Measurements from ENCODE around the gene PF4V1. TPM values are rescaled to one million over a fixed set of nuclear protein-coding genes. Genes with fewer than 3 reads are reported as not detected.
A peak's percentile ranks its signal among the peaks of the same experiment; 100 is the strongest.
"Not testable (repeated sequence)": the region's sequence is repeated elsewhere in the genome, so short reads cannot be mapped to it uniquely, and the experiment has no call there.

Gene PF4V1
- total and polyA plus RNA-seq, 9 donors, result 0.27 to 0.40 (median 0.31) TPM; not detected in 6

- no CpG with 5 or more reads among the region's 4 CpGs for WGBS (ENCODE audit: insufficient coverage)
- H3K4me3 ChIP-seq (ENCODE audit: low read length), result no peak overlapping the region
- no peak for DNase-seq
- H3K36me3 ChIP-seq (ENCODE audit: control insufficient read depth, insufficient read depth, low read length), result no peaks in the 10 kb centered on the region
- H3K27ac ChIP-seq (ENCODE audit: low read length), result no peak overlapping the region
- no peaks in the 10 kb centered on the region for H3K27me3 ChIP-seq (ENCODE audit: control insufficient read depth, insufficient read depth, low read length)
- no peaks in the 10 kb centered on the region for H3K4me1 ChIP-seq (ENCODE audit: control insufficient read depth, insufficient read depth, low read length)
- no peaks in the 10 kb centered on the region for H3K9me3 ChIP-seq (replicated peaks; ENCODE audit: control insufficient read depth, low read depth, low read length)
These were observed 38.2 kb downstream of the PF4V1 start for GRCh38 chr4:73891326-73891725.

DNA sequence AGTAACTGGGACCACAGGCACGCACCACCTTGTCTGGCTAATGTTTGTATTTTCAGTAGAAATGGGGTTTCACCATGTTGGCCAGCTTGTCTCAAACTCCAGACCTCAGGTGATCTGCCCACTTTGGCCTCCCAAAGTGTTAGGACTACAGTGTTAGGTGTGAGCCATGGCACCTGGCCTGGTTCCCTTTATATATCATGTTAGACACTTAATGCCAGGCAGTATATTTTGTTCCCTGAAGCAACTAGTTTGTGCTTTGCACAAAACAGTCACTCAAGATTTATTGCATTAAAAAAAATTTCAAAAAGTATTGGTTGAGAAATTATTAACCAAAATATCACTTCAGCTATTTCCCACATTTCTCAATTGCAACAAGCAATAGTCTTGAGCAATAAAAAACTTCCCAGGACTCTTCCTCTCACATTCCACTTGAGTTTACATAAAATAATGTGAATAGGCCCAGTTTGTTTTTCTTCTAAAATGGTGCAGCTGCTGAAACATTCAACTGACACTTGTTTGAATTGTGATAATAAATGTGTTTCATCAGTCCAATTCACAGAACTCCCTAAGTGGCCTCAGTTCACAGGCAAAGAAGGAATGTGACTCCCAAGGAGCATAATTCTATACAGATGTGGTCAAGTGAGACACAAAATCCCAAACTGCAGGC is 38.8 kb downstream of the PF4V1 start:
- Histone ChIP-seq H3K36me3 (ENCODE audit: control insufficient read depth, insufficient read depth, low read length) (no peaks in the 10 kb centered on the region), H3K9me3 (replicated peaks; ENCODE audit: control insufficient read depth, low read depth, low read length) (no peaks in the 10 kb centered on the region), H3K27me3 (ENCODE audit: control insufficient read depth, insufficient read depth, low read length) (no peaks in the 10 kb centered on the region), H3K4me1 (ENCODE audit: control insufficient read depth, insufficient read depth, low read length) (no peaks in the 10 kb centered on the region), H3K27ac (ENCODE audit: low read length) (no peak overlapping the region), H3K4me3 (ENCODE audit: low read length) (no peak overlapping the region)
- no peak for DNase-seq
- WGBS (ENCODE audit: insufficient coverage), result 71% methylated on average over 1 of the region's 1 CpG

DNA sequence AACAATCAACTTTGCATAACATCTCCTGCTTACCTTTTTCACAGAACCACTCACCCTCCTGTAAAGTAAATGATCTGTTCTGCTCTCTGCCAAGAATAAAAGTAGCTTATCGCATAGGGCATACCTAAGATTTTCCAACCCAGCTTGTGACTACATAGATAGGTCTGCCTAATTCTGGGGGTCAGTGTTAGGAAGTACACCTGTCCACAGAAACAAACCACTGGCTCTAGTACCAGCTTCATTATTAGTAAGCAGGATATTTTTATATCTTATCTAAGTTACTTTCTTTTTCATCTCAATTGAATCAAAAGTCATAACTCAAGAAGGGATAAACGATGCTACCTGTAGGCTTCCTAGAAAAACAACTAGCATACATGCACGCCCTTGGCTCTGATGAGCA is 39.9 kb downstream of the PF4V1 start:
- DNase-seq, result no peak
- Histone ChIP-seq H3K36me3 (ENCODE audit: control insufficient read depth, insufficient read depth, low read length) (no peaks in the 10 kb centered on the region), H3K4me3 (ENCODE audit: low read length) (no peak overlapping the region), H3K27me3 (ENCODE audit: control insufficient read depth, insufficient read depth, low read length) (no peaks in the 10 kb centered on the region), H3K27ac (ENCODE audit: low read length) (no peak overlapping the region), H3K4me1 (ENCODE audit: control insufficient read depth, insufficient read depth, low read length) (no peaks in the 10 kb centered on the region), H3K9me3 (replicated peaks; ENCODE audit: control insufficient read depth, low read depth, low read length) (no peaks in the 10 kb centered on the region)
- WGBS (ENCODE audit: insufficient coverage), result no CpG with 5 or more reads among the region's 3 CpGs

GRCh38 chr4:73894001-73894400 is 40.9 kb downstream of the PF4V1 start:
- Histone ChIP-seq H3K27me3 (ENCODE audit: control insufficient read depth, insufficient read depth, low read length) (no peaks in the 10 kb centered on the region), H3K9me3 (replicated peaks; ENCODE audit: control insufficient read depth, low read depth, low read length) (no peaks in the 10 kb centered on the region), H3K27ac (ENCODE audit: low read length) (no peak overlapping the region), H3K4me3 (ENCODE audit: low read length) (no peak overlapping the region), H3K4me1 (ENCODE audit: control insufficient read depth, insufficient read depth, low read length) (no peaks in the 10 kb centered on the region), H3K36me3 (ENCODE audit: control insufficient read depth, insufficient read depth, low read length) (no peaks in the 10 kb centered on the region)
- no peak for DNase-seq
- no CpG with 5 or more reads among the region's 2 CpGs for WGBS (ENCODE audit: insufficient coverage)

- H3K27me3 ChIP-seq (ENCODE audit: control insufficient read depth, insufficient read depth, low read length), result no peaks in the 10 kb centered on the region
- H3K4me1 ChIP-seq (ENCODE audit: control insufficient read depth, insufficient read depth, low read length), result no peaks in the 10 kb centered on the region
- H3K9me3 ChIP-seq (replicated peaks; ENCODE audit: control insufficient read depth, low read depth, low read length), result no peaks in the 10 kb centered on the region
- no peak overlapping the region for H3K27ac ChIP-seq (ENCODE audit: low read length)
- no peaks in the 10 kb centered on the region for H3K36me3 ChIP-seq (ENCODE audit: control insufficient read depth, insufficient read depth, low read length)
- WGBS (ENCODE audit: insufficient coverage), result 66% methylated on average over 4 of the region's 9 CpGs
- peak; percentile 7 for DNase-seq
- no peak overlapping the region for H3K4me3 ChIP-seq (ENCODE audit: low read length)
These were observed 42.4 kb downstream of the PF4V1 start for GRCh38 chr4:73895201-73896175.

GRCh38 chr4:73896416-73896815 is 43.3 kb downstream of the PF4V1 start:
- Histone ChIP-seq H3K27ac (ENCODE audit: low read length) (no peak overlapping the region), H3K27me3 (ENCODE audit: control insufficient read depth, insufficient read depth, low read length) (no peaks in the 10 kb centered on the region), H3K36me3 (ENCODE audit: control insufficient read depth, insufficient read depth, low read length) (no peaks in the 10 kb centered on the region), H3K4me3 (ENCODE audit: low read length) (no peak overlapping the region), H3K4me1 (ENCODE audit: control insufficient read depth, insufficient read depth, low read length) (no peaks in the 10 kb centered on the region), H3K9me3 (replicated peaks; ENCODE audit: control insufficient read depth, low read depth, low read length) (no peaks in the 10 kb centered on the region)
- DNase-seq, result no peak
- no CpG with 5 or more reads among the region's 2 CpGs for WGBS (ENCODE audit: insufficient coverage)

DNA sequence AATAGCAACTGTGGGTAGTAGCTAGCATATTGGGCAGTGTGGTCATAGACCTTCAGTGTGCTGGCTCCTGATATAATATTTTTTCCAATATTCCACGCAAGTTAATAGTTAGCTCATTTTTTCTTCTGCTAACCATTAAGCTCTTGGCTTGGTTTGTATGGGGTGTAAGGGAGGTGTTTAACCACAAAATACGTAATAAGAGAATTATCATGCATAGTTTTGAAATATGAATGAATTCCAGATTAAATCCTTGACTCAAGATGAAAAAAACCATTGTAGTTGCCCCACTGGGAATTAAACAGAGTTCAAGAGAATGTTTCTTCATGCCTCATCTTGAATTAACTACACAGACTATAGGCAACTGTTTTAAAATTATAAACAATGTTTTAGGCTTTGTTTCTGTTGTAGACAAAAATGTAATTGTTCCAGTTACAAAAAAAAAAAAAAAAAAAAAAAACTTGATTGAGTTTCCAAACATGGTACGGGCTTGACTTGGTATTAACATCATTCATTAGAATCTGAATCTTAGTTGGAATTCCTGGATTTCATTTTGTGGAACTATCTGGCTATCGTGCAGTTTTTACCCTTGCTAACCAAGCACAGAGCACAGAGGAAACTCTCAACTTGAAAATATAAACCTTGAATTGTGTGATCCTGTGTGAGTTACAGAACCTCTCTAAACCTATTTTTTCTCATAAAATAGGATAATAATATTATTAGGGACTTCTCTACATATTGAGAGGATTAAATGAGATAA is 44.5 kb downstream of the PF4V1 start:
- peak; percentile 75 for DNase-seq
- Histone ChIP-seq H3K4me1 (ENCODE audit: control insufficient read depth, insufficient read depth, low read length) (no peaks in the 10 kb centered on the region), H3K4me3 (ENCODE audit: low read length) (no peak overlapping the region), H3K27ac (ENCODE audit: low read length) (no peak overlapping the region), H3K9me3 (replicated peaks; ENCODE audit: control insufficient read depth, low read depth, low read length) (no peaks in the 10 kb centered on the region), H3K36me3 (ENCODE audit: control insufficient read depth, insufficient read depth, low read length) (no peaks in the 10 kb centered on the region), H3K27me3 (ENCODE audit: control insufficient read depth, insufficient read depth, low read length) (no peaks in the 10 kb centered on the region)
- WGBS (ENCODE audit: insufficient coverage), result no CpG with 5 or more reads among the region's 4 CpGs

DNA sequence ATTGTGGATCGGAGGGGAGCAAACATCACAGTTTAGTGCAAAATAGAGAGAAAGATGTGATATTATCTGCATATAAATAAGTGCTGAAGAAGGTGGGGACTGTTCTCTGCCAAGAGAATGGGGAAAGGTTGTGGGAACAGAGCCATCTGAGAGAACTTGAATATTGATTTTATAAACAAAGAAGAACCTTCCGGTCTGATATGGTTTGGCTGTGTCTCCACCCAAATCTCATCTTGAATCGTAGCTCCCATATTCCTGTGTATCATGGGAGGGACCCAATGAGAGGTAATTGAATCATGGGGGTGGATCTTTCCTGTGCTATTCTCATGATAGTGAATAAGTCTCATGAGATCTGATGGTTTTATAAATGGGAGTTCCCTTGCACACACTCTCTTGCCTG is 46.2 kb downstream of the PF4V1 start:
- WGBS (ENCODE audit: insufficient coverage), result 75% methylated on average over 1 of the region's 3 CpGs
- not testable (repeated sequence) for H3K27me3 ChIP-seq (ENCODE audit: control insufficient read depth, insufficient read depth, low read length); H3K4me1 ChIP-seq (ENCODE audit: control insufficient read depth, insufficient read depth, low read length)

DNA sequence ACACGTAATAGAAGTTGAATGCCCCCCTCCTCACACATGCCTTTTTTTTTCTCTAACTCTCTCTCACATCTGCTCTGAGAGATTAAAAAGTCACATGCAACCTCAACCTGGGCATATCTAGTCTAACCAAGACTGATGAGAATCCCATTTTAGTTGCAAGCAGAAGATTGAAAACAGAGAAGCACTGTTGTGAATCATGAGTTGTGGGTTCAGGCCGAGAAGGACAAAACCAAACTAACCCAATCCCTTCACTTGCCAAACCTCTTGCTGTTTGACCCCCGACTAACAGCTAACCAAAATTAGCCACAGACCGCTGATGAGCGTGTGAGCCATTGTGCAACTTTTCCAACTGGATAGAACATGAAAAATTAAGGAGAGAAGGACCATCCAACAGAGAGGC is 47.9 kb downstream of the PF4V1 start:
- no peaks in the 10 kb centered on the region for H3K4me1 ChIP-seq (ENCODE audit: control insufficient read depth, insufficient read depth, low read length)
- 100% methylated on average over 1 of the region's 5 CpGs for WGBS (ENCODE audit: insufficient coverage)
- no peaks in the 10 kb centered on the region for H3K36me3 ChIP-seq (ENCODE audit: control insufficient read depth, insufficient read depth, low read length)
- H3K9me3 ChIP-seq (replicated peaks; ENCODE audit: control insufficient read depth, low read depth, low read length), result no peaks in the 10 kb centered on the region
- H3K27me3 ChIP-seq (ENCODE audit: control insufficient read depth, insufficient read depth, low read length), result no peaks in the 10 kb centered on the region
- no peak overlapping the region for H3K27ac ChIP-seq (ENCODE audit: low read length)
- H3K4me3 ChIP-seq (ENCODE audit: low read length), result no peak overlapping the region
- DNase-seq, result no peak

More for the DNA sequence above, 46.2 kb downstream of the PF4V1 start:
- DNase-seq; H3K9me3 ChIP-seq (replicated peaks; ENCODE audit: control insufficient read depth, low read depth, low read length); H3K36me3 ChIP-seq (ENCODE audit: control insufficient read depth, insufficient read depth, low read length); H3K27ac ChIP-seq (ENCODE audit: low read length); H3K4me3 ChIP-seq (ENCODE audit: low read length): not testable (repeated sequence)

Data from muscle of leg (tissue), 11 donors.